HEK293T (cell line): ENCODE results near the gene BSG.

Experiments
- ARNT ChIP-seq: fragments of 450-650 bp; IDR thresholded peaks from 2 replicates; pipeline ENCODE4 v1.6.1; 2017; ENCODE audit warnings: mild to moderate bottlenecking
- FOXA1 ChIP-seq: fragments of 450-650 bp; IDR thresholded peaks from 2 replicates; pipeline ENCODE4 v1.6.1; 2016; ENCODE audit warnings: mild to moderate bottlenecking

- TF ChIP-seq ARNT (no peak), FOXA1 (no peak)
Observed at GRCh38 chr19:594265-594870, 22.0 kb downstream of the BSG start.
